B cell (primary cell): ENCODE measurements around the gene RFX3.

Experiments used
- CTCF ChIP-seq: fragments of 200-600 bp; IDR thresholded peaks from one replicate; pipeline ENCODE4 v1.8.0; 2022; ENCODE audit warnings: antibody characterized with exemption, mild to moderate bottlenecking
- EZH2 ChIP-seq: IDR thresholded peaks from 2 replicates; pipeline ENCODE4 v1.6.1; 2012; ENCODE audit warnings: borderline replicate concordance, low read depth, mild to moderate bottlenecking, moderate library complexity, low read length; ENCODE audit not compliant: insufficient read depth, poor library complexity, severe bottlenecking

GRCh38 chr9:3473405-3473804 lies 52.4 kb downstream of the RFX3 start:
- TF ChIP-seq EZH2 (no peak), CTCF (no peak)
